SK-N-SH treated with all-trans-retinoic acid at 6 μM for 48 hours (cell line): ENCODE data around the gene EXD3.
A peak's percentile ranks its signal among the peaks of the same experiment; 100 is the strongest.

Experiments used
- ATAC-seq: fragments of 200-7000 bp; cut with Tn5 transposase; 3 replicates; pipeline ENCODE4 v1.9.1; 2020; ENCODE audit warnings: mild to moderate bottlenecking, moderate library complexity
- ARNTL ChIP-seq: fragments of 450-650 bp; formaldehyde crosslinking; IDR thresholded peaks from 2 replicates; pipeline ENCODE4 v1.5.0; 2020; ENCODE audit warnings: low read depth, mild to moderate bottlenecking, moderate library complexity, borderline replicate concordance
- BACH2 ChIP-seq: fragments of 250-450 bp; sonication (Bioruptor Pico); IDR thresholded peaks from 2 replicates; pipeline ENCODE4 v1.9.0; 2021; ENCODE audit warnings: mild to moderate bottlenecking, borderline replicate concordance
- CSDC2 ChIP-seq: fragments of 250-450 bp; sonication (Bioruptor Pico); IDR thresholded peaks from 2 replicates; pipeline ENCODE4 v1.5.0; 2020; ENCODE audit warnings: mild to moderate bottlenecking, moderate library complexity
- ESRRG ChIP-seq: fragments of 250-450 bp; sonication (Bioruptor Pico); IDR thresholded peaks from 2 replicates; pipeline ENCODE4 v1.6.1; 2021; ENCODE audit warnings: mild to moderate bottlenecking
- GLIS3 ChIP-seq: fragments of 250-450 bp; sonication (Bioruptor Pico); IDR thresholded peaks from 2 replicates; pipeline ENCODE4 v1.5.0; 2020; ENCODE audit warnings: mild to moderate bottlenecking, moderate library complexity
- ISL1 ChIP-seq: fragments of 250-450 bp; sonication (Bioruptor Pico); IDR thresholded peaks from 2 replicates; pipeline ENCODE4 v2.1.2; 2022; ENCODE audit warnings: mild to moderate bottlenecking, moderate library complexity
- OSR1 ChIP-seq: fragments of 250-450 bp; sonication (Bioruptor Pico); IDR thresholded peaks from 2 replicates; pipeline ENCODE4 v1.8.0; 2022; ENCODE audit warnings: moderate library complexity, mild to moderate bottlenecking, inconsistent platforms
- PPARA ChIP-seq: fragments of 250-450 bp; sonication (Bioruptor Pico); IDR thresholded peaks from 2 replicates; pipeline ENCODE4 v1.5.0; 2020; ENCODE audit warnings: mild to moderate bottlenecking, borderline replicate concordance
- RARB ChIP-seq: fragments of 250-450 bp; sonication (Bioruptor Pico); IDR thresholded peaks from 2 replicates; pipeline ENCODE4 v1.8.0; 2021; ENCODE audit warnings: mild to moderate bottlenecking, moderate library complexity
- SNAI2 ChIP-seq: fragments of 250-450 bp; sonication (Bioruptor Pico); IDR thresholded peaks from 2 replicates; pipeline ENCODE4 v1.5.0; 2020; ENCODE audit warnings: mild to moderate bottlenecking, moderate library complexity
- TCF4 ChIP-seq: fragments of 250-450 bp; sonication (Bioruptor Pico); IDR thresholded peaks from 2 replicates; pipeline ENCODE4 v1.8.0; 2021; ENCODE audit warnings: mild to moderate bottlenecking, moderate library complexity, borderline replicate concordance
- TOX ChIP-seq: fragments of 250-450 bp; sonication (Bioruptor Pico); IDR thresholded peaks from 2 replicates; pipeline ENCODE4 v1.8.0; 2021; ENCODE audit warnings: mild to moderate bottlenecking, moderate library complexity, borderline replicate concordance
- ZC3H10 ChIP-seq: fragments of 250-450 bp; sonication (Bioruptor Pico); IDR thresholded peaks from 2 replicates; pipeline ENCODE4 v1.5.1; 2021; ENCODE audit warnings: mild to moderate bottlenecking, moderate library complexity
- ZFP3 ChIP-seq: fragments of 250-450 bp; sonication (Bioruptor Pico); IDR thresholded peaks from 2 replicates; pipeline ENCODE4 v1.5.0; 2020; ENCODE audit warnings: mild to moderate bottlenecking, moderate library complexity
- ZFP30 ChIP-seq: fragments of 450-650 bp; formaldehyde crosslinking; IDR thresholded peaks from 2 replicates; pipeline ENCODE4 v1.5.0; 2022; ENCODE audit warnings: mild to moderate bottlenecking, moderate library complexity
- ZNF565 ChIP-seq: fragments of 450-650 bp; formaldehyde crosslinking; conservative IDR thresholded peaks from 2 replicates; pipeline ENCODE4 v1.5.0; 2020; ENCODE audit warnings: low read depth, mild to moderate bottlenecking, moderate library complexity
- ZNF70 ChIP-seq: fragments of 450-650 bp; formaldehyde crosslinking; IDR thresholded peaks from 2 replicates; pipeline ENCODE4 v1.5.0; 2020; ENCODE audit warnings: mild to moderate bottlenecking, moderate library complexity
- ZNF8 ChIP-seq: fragments of 450-650 bp; formaldehyde crosslinking; IDR thresholded peaks from 2 replicates; pipeline ENCODE4 v1.5.0; 2020; ENCODE audit warnings: mild to moderate bottlenecking, moderate library complexity
- TF ChIP-seq, protein P1 (sequence below): fragments of 250-450 bp; sonication (Bioruptor Pico); IDR thresholded peaks from 2 replicates; pipeline ENCODE4 v1.8.0; 2021; ENCODE audit warnings: low read depth, mild to moderate bottlenecking, moderate library complexity, borderline replicate concordance
- TF ChIP-seq, protein P2 (sequence below): fragments of 250-450 bp; sonication (Bioruptor Pico); IDR thresholded peaks from 2 replicates; pipeline ENCODE4 v1.8.0; 2020; ENCODE audit warnings: mild to moderate bottlenecking, moderate library complexity, borderline replicate concordance
- TF ChIP-seq, protein P3 (sequence below): fragments of 250-450 bp; sonication (Bioruptor Pico); IDR thresholded peaks from 2 replicates; pipeline ENCODE4 v1.5.1; 2020; ENCODE audit warnings: low read depth, mild to moderate bottlenecking, moderate library complexity
- TF ChIP-seq, protein P4 (sequence below): fragments of 250-450 bp; sonication (Bioruptor Pico); IDR thresholded peaks from 2 replicates; pipeline ENCODE4 v1.5.0; 2020; ENCODE audit warnings: mild to moderate bottlenecking, moderate library complexity

The EXD3 gene

DNA sequence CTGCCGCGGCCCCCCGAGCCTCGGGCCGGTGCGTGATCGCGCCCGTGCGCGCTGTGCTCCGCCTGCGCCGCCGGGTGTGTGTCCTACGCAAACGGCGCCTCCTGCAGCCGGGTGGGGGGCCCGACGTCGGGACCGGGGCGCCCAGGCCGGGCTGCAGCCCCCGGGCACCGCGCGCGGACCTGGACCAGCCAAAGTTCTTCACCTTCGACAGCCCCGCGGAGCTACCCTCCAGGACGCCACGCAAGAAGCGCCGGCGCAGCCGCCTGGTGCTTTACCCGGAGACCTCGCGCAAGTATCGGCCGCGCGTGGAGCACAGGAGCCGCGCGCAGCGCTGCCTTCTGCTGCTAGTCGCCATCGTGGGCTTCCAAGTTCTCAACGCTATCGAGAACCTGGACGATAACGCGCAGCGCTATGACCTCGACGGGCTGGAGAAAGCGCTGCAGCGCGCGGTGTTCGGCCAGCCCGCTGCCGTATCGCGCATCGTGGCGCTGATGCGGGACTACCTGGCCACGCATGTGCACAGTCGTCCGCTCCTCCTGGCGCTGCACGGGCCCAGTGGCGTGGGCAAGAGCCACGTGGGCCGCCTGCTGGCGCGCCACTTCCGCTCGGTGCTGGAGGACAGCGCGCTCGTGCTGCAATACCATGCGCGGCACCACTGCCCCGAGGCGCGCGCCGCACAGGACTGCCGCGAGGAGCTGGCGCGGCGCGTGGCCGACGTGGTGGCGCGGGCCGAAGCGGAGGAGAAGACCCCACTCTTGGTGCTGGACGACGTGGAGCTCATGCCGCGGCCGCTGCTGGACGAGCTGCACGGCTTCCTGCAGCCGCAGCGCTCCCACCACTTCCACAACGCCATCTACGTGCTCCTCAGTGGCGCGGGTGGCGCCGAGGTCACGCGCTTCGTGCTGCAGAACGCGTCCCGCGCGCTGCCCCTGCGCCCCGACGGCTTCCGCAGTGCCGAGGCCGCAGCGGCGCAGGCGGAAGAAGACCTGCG lies 143.9 kb downstream of the EXD3 start:
- TF ChIP-seq ZFP30, result no peak

DNA sequence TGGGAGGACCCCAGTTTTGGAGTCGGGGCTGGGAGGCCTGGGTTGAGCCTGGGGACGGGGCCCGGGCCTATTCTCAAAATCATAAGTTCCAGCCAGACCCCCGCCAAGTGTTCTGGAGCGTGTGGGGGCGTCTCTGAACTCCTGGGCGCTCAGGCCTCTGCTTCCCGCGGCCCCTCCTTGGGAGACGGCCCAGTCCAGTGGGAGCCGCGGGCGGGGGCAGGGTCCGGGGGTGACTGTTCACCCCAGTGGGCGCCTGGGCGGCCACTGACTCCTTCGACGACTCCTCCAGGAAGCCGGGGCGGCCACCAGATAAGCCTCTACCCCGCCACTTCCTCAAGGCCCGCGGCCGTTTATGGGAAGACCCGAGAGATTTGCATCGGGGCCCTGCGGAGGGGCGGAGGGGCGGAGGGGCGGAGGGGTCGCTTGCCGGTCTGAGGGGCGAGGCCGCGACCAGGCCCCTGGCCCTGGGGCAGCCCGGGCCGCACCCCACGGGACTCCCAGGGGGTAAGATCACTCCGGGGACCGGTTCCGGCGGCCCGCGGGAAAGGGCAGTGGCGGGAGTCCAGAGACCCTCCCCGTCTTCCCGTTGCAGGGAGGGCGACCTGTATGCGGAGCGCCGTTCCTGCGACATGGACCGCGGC lies 144.8 kb downstream of the EXD3 start:
- ATAC-seq, result no peak
- TF ChIP-seq TCF4, result no peak
- no peak for TF ChIP-seq ZC3H10 (CRISPR knock-in tag)
- no peak for TF ChIP-seq GLIS3 (CRISPR knock-in tag)
- no peak for TF ChIP-seq BACH2 (CRISPR knock-in tag)
- TF ChIP-seq, all 23 proteins: peak for 0

More for the DNA sequence above, 143.9 kb downstream of the EXD3 start:
- ATAC-seq, result no peak

DNA sequence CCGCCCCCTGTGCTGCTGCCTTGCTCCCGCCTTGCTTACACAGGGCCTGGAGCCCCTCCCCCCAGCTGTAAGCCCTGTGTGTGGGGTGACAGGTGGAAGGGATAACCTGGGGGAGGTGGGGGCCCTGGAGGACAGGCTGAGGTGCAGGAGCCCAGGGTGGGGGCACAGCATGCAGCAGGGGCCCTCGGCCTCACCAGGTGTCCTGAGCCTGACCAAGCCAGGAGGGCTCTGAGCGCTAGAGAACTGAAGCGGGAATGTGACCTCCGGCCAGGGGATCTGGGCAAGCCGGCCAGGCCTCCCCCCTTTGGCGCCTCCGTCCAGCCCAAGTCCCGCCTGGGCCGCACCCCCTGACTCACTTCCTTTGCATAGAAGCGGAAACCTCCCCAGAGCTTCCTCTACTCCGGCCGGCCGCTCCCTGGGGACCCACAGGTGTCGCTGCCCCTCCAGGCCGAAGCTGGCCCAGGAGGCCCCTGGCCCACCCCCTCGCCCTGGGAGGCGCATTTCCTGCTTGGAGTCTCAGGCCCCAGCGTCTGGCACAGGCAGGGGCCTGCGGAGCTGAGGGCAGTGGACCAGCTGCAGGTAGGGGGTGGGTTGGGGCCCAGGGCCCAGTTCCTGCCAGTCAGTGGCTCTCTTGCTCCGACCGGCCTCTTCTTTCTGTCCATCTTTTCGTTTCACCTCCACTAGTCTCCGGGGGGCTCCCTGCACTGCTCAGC lies 145.5 kb downstream of the EXD3 start, which contains the start of gene TOR4A:
TOR4A (plus strand) TSS at position 398 of the 713 bp plus-strand sequence. CDS start 964 bp downstream, outside the sequence.
- ATAC-seq, result peak; percentile 45
- TF ChIP-seq ZFP3 (CRISPR knock-in tag) (no peak), GLIS3 (CRISPR knock-in tag) (no peak), ESRRG (CRISPR knock-in tag) (no peak), ZNF8 (CRISPR knock-in tag) (no peak), RARB (CRISPR knock-in tag) (no peak), ARNTL (CRISPR knock-in tag) (no peak), TCF4 (no peak), CSDC2 (CRISPR knock-in tag) (no peak), BACH2 (CRISPR knock-in tag) (no peak), ZFP30 (no peak), ISL1 (no peak), TOX (CRISPR knock-in tag) (no peak), SNAI2 (no peak), ZC3H10 (CRISPR knock-in tag) (no peak), OSR1 (CRISPR knock-in tag) (no peak), PPARA (CRISPR knock-in tag) (no peak)
- TF ChIP-seq, protein P1, sequence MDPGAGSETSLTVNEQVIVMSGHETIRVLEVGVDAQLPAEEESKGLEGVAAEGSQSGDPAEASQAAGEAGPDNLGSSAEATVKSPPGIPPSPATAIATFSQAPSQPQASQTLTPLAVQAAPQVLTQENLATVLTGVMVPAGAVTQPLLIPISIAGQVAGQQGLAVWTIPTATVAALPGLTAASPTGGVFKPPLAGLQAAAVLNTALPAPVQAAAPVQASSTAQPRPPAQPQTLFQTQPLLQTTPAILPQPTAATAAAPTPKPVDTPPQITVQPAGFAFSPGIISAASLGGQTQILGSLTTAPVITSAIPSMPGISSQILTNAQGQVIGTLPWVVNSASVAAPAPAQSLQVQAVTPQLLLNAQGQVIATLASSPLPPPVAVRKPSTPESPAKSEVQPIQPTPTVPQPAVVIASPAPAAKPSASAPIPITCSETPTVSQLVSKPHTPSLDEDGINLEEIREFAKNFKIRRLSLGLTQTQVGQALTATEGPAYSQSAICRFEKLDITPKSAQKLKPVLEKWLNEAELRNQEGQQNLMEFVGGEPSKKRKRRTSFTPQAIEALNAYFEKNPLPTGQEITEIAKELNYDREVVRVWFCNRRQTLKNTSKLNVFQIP (CRISPR knock-in tag), result no peak
- TF ChIP-seq, protein P2, sequence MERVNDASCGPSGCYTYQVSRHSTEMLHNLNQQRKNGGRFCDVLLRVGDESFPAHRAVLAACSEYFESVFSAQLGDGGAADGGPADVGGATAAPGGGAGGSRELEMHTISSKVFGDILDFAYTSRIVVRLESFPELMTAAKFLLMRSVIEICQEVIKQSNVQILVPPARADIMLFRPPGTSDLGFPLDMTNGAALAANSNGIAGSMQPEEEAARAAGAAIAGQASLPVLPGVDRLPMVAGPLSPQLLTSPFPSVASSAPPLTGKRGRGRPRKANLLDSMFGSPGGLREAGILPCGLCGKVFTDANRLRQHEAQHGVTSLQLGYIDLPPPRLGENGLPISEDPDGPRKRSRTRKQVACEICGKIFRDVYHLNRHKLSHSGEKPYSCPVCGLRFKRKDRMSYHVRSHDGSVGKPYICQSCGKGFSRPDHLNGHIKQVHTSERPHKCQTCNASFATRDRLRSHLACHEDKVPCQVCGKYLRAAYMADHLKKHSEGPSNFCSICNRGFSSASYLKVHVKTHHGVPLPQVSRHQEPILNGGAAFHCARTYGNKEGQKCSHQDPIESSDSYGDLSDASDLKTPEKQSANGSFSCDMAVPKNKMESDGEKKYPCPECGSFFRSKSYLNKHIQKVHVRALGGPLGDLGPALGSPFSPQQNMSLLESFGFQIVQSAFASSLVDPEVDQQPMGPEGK (CRISPR knock-in tag), result no peak
- TF ChIP-seq, protein P3, sequence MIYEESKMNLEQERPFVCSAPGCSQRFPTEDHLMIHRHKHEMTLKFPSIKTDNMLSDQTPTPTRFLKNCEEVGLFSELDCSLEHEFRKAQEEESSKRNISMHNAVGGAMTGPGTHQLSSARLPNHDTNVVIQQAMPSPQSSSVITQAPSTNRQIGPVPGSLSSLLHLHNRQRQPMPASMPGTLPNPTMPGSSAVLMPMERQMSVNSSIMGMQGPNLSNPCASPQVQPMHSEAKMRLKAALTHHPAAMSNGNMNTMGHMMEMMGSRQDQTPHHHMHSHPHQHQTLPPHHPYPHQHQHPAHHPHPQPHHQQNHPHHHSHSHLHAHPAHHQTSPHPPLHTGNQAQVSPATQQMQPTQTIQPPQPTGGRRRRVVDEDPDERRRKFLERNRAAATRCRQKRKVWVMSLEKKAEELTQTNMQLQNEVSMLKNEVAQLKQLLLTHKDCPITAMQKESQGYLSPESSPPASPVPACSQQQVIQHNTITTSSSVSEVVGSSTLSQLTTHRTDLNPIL (CRISPR knock-in tag), result no peak
- TF ChIP-seq, all 23 proteins: peak for 0

DNA sequence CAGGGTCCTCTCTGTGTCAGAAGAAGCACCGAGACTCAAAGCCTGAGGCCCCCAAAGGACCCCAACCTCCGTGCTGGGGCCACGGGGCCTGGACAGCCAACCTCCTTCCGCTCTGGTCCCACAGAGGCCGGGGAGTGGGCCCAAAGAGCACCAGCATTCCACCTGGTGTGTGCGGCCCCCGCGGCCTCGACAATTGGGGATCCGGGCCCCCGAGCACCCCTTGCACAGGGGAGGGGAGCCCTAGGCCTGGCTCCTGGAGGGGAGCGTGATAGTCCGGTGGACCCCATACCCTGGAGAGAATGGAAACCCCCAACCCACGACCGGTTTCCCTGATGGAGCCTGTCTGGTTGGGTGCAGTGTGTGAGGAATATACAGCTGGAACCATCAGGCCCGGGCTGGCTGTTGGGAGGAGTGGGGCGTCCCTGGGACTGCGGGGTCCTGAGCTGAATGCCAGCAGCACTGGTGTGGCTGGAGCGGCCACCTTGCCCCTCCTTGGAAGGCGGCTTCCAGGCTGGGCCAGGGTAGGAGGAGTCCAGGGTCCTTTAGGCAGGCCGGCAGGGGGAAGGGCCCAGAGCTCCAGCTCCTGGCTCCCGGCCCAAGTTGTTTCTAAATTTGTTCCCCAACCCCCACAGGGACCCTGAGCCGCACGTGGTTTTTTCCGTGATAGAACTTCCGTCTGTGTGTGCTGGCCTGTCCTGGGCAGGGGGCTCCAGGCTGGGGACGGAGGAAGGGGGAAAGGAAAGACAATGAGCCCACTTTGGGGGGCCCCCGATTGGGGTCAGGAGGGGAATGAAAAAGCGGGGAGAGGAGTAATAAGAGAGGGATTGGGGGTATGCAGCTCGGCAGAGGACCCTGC lies 146.3 kb downstream of the EXD3 start:
- TF ChIP-seq TOX (CRISPR knock-in tag) (no peak), ZFP30 (no peak), ZNF8 (CRISPR knock-in tag) (no peak), ZFP3 (CRISPR knock-in tag) (no peak), ISL1 (no peak), ZNF70 (CRISPR knock-in tag) (no peak), SNAI2 (no peak), ZNF565 (no peak)
- TF ChIP-seq, protein P4, sequence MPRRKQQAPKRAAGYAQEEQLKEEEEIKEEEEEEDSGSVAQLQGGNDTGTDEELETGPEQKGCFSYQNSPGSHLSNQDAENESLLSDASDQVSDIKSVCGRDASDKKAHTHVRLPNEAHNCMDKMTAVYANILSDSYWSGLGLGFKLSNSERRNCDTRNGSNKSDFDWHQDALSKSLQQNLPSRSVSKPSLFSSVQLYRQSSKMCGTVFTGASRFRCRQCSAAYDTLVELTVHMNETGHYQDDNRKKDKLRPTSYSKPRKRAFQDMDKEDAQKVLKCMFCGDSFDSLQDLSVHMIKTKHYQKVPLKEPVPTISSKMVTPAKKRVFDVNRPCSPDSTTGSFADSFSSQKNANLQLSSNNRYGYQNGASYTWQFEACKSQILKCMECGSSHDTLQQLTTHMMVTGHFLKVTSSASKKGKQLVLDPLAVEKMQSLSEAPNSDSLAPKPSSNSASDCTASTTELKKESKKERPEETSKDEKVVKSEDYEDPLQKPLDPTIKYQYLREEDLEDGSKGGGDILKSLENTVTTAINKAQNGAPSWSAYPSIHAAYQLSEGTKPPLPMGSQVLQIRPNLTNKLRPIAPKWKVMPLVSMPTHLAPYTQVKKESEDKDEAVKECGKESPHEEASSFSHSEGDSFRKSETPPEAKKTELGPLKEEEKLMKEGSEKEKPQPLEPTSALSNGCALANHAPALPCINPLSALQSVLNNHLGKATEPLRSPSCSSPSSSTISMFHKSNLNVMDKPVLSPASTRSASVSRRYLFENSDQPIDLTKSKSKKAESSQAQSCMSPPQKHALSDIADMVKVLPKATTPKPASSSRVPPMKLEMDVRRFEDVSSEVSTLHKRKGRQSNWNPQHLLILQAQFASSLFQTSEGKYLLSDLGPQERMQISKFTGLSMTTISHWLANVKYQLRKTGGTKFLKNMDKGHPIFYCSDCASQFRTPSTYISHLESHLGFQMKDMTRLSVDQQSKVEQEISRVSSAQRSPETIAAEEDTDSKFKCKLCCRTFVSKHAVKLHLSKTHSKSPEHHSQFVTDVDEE (CRISPR knock-in tag), result no peak
- TF ChIP-seq, all 23 proteins: peak for 0
- peak; percentile 6; the same call in 2 of the 3 replicates for ATAC-seq
